CD4-positive, alpha-beta T cell treated with Interleukin-21 for 1 hour (primary cell): ENCODE measurements around the gene PRR23A.
"Not testable (repeated sequence)": the region's sequence is repeated elsewhere in the genome, so short reads cannot be mapped to it uniquely, and the experiment has no call there.

Source experiments
- DNase-seq: peaks from one replicate; pipeline ENCODE4 v3.0.0-alpha.2; 2020

Gene PRR23A

GRCh38 chr3:139006051-139006716 lies at the start of gene PRR23A:
TSS of gene PRR23A (minus strand) at chr3:139006268. CDS start at chr3:139006268, 0 bp downstream.
- no peak for DNase-seq

GRCh38 chr3:139052802-139053600 lies 46.9 kb upstream of the PRR23A start:
- DNase-seq = no peak

GRCh38 chr3:139044366-139045210 lies 38.5 kb upstream of the PRR23A start, which contains the start of gene PRR23C:
TSS of gene PRR23C (minus strand) at chr3:139044892. CDS start at chr3:139044620, 272 bp downstream.
- DNase-seq = no peak

GRCh38 chr3:139043554-139044365 lies 37.7 kb upstream of the PRR23A start:
- DNase-seq = no peak

- DNase-seq = no peak
Observed at GRCh38 chr3:139037478-139037877, 31.4 kb upstream of the PRR23A start.

- no peak for DNase-seq
Observed at GRCh38 chr3:139032326-139033002, 26.4 kb upstream of the PRR23A start.

GRCh38 chr3:139030576-139030975 lies 24.5 kb upstream of the PRR23A start:
- not testable (repeated sequence) for DNase-seq

GRCh38 chr3:139024968-139025367 lies 18.9 kb upstream of the PRR23A start:
- DNase-seq = no peak

- DNase-seq = no peak
Observed at GRCh38 chr3:139020868-139021234, 14.8 kb upstream of the PRR23A start, which contains the start of gene PRR23B. TSS of gene PRR23B (minus strand) at chr3:139020926. CDS start at chr3:139020661, 265 bp downstream.

GRCh38 chr3:139020036-139020867 lies 14.2 kb upstream of the PRR23A start:
- DNase-seq = no peak

- no peak for DNase-seq
Observed at GRCh38 chr3:139016430-139017048, 10.5 kb upstream of the PRR23A start.

GRCh38 chr3:139005356-139005993 lies 593 bp downstream of the PRR23A start:
- no peak for DNase-seq

GRCh38 chr3:138995706-138996105 lies 10.4 kb downstream of the PRR23A start:
- no peak for DNase-seq

- no peak for DNase-seq
Observed at GRCh38 chr3:138987181-138987580, 18.9 kb downstream of the PRR23A start.

- no peak for DNase-seq
Observed at GRCh38 chr3:138985932-138986331, 20.1 kb downstream of the PRR23A start.

GRCh38 chr3:138984816-138985215 lies 21.3 kb downstream of the PRR23A start:
- no peak for DNase-seq

- DNase-seq = no peak
Observed at GRCh38 chr3:138976047-138976446, 30.0 kb downstream of the PRR23A start.

- no peak for DNase-seq
Observed at GRCh38 chr3:138975351-138975750, 30.7 kb downstream of the PRR23A start.

- no peak for DNase-seq
Observed at GRCh38 chr3:138974462-138974861, 31.6 kb downstream of the PRR23A start.

- DNase-seq = no peak
Observed at GRCh38 chr3:138972941-138973340, 33.1 kb downstream of the PRR23A start.
